ENCODE data around the gene MYBPC3.

The MYBPC3 gene

GRCh38 chr11:47366020-47366490, 13.6 kb upstream of the MYBPC3 start:
- Histone ChIP-seq H2AFZ (ENCODE audit: insufficient read depth, low read length, poor library complexity) (no peak overlapping the region), H2BK12ac (ENCODE audit: low read length) (no peak overlapping the region), H4K12ac (ENCODE audit: low read depth, low read length) (no peak overlapping the region), H3K23ac (ENCODE audit: low read length) (no peak overlapping the region), H3K36me3 (ENCODE audit: control insufficient read depth in 1 of 2, insufficient read depth in 2 of 2, low read length in 2 of 2) (no peaks in the 10 kb centered on the region), H3K79me2 (ENCODE audit: control insufficient read depth, insufficient read depth, low read length, poor library complexity) (no peaks in the 10 kb centered on the region), H3K18ac (ENCODE audit: low read length) (no peak overlapping the region), H3K27ac (ENCODE audit: low read depth, low read length) (no peak overlapping the region), H3K4me2 (ENCODE audit: low read length) (no peak overlapping the region), H3K14ac (ENCODE audit: low read length) (no peak overlapping the region), H3K9ac (ENCODE audit: low read length) (no peak overlapping the region), H3K79me1 (ENCODE audit: low read length) (no peaks in the 10 kb centered on the region), H2BK5ac (ENCODE audit: low read depth, low read length, poor library complexity) (no peak overlapping the region), H3K4ac (ENCODE audit: low read depth, low read length) (no peak overlapping the region), H2AK5ac (ENCODE audit: low read length) (no peak overlapping the region), H3K4me1 (ENCODE audit: control insufficient read depth in 1 of 2, insufficient read depth in 2 of 2, low read length in 2 of 2) (no peaks in the 10 kb centered on the region), H2BK120ac (ENCODE audit: insufficient read depth, low read length, poor library complexity) (no peak overlapping the region), H3K4me3 (ENCODE audit: low read depth, low read length) (no peak overlapping the region), H4K8ac (ENCODE audit: low read depth, low read length) (no peak overlapping the region), H3K9me3 (ENCODE audit: insufficient read depth, low read depth, low read length) (no peaks in the 10 kb centered on the region), H4K91ac (ENCODE audit: low read depth, low read length) (no peak overlapping the region), H3K27me3 (ENCODE audit: insufficient read depth, low read length) (no peaks in the 10 kb centered on the region)
- WGBS (ENCODE audit: extremely low coverage, insufficient coverage, insufficient read length), result no CpG with 5 or more reads among the region's 1 CpG
- no peak for DNase-seq

GRCh38 chr11:47361419-47361818, 8.9 kb upstream of the MYBPC3 start:
- no peak overlapping the region for H2AK5ac ChIP-seq (ENCODE audit: low read length)
- no CpG with 5 or more reads among the region's 13 CpGs for WGBS (ENCODE audit: extremely low coverage, insufficient coverage, insufficient read length)

GRCh38 chr11:47360341-47360740, 7.8 kb upstream of the MYBPC3 start:
- Histone ChIP-seq H3K14ac (ENCODE audit: low read length) (no peak overlapping the region), H3K27ac (ENCODE audit: low read depth, low read length) (no peak overlapping the region), H2AFZ (ENCODE audit: insufficient read depth, low read length, poor library complexity) (no peak overlapping the region), H2BK5ac (ENCODE audit: low read depth, low read length, poor library complexity) (no peak overlapping the region), H4K8ac (ENCODE audit: low read depth, low read length) (no peak overlapping the region), H3K9ac (ENCODE audit: low read length) (no peak overlapping the region), H3K23ac (ENCODE audit: low read length) (no peak overlapping the region), H2BK12ac (ENCODE audit: low read length) (no peak overlapping the region), H3K27me3 (ENCODE audit: insufficient read depth, low read length) (no peaks in the 10 kb centered on the region), H3K18ac (ENCODE audit: low read length) (no peak overlapping the region), H4K12ac (ENCODE audit: low read depth, low read length) (no peak overlapping the region), H3K4ac (ENCODE audit: low read depth, low read length) (no peak overlapping the region), H3K79me2 (ENCODE audit: control insufficient read depth, insufficient read depth, low read length, poor library complexity) (no peaks in the 10 kb centered on the region), H2BK120ac (ENCODE audit: insufficient read depth, low read length, poor library complexity) (no peak overlapping the region), H3K4me1 (ENCODE audit: control insufficient read depth in 1 of 2, insufficient read depth in 2 of 2, low read length in 2 of 2) (peaks cover 0 to 4% of the 10 kb centered on the region in 2 experiments), H2AK5ac (ENCODE audit: low read length) (no peak overlapping the region), H3K9me3 (ENCODE audit: insufficient read depth, low read depth, low read length) (peaks cover 22% of the 10 kb centered on the region), H4K91ac (ENCODE audit: low read depth, low read length) (no peak overlapping the region), H3K36me3 (ENCODE audit: control insufficient read depth in 1 of 2, insufficient read depth in 2 of 2, low read length in 2 of 2) (no peaks in the 10 kb centered on the region), H3K4me2 (ENCODE audit: low read length) (no peak overlapping the region), H3K4me3 (ENCODE audit: low read depth, low read length) (no peak overlapping the region), H3K79me1 (ENCODE audit: low read length) (no peaks in the 10 kb centered on the region)
- no peak for DNase-seq
- WGBS (ENCODE audit: extremely low coverage, insufficient coverage, insufficient read length), result no CpG with 5 or more reads among the region's 15 CpGs

More at GRCh38 chr11:47361419-47361818, 8.9 kb upstream of the MYBPC3 start:
- no peak overlapping the region for H3K14ac ChIP-seq (ENCODE audit: low read length)
- H3K4me2 ChIP-seq (ENCODE audit: low read length), result no peak overlapping the region
- H3K27ac ChIP-seq (ENCODE audit: low read depth, low read length), result no peak overlapping the region
- no peak overlapping the region for H4K8ac ChIP-seq (ENCODE audit: low read depth, low read length)
- H3K79me2 ChIP-seq (ENCODE audit: control insufficient read depth, insufficient read depth, low read length, poor library complexity), result no peaks in the 10 kb centered on the region
- H3K9ac ChIP-seq (ENCODE audit: low read length), result no peak overlapping the region
- no peak overlapping the region for H3K18ac ChIP-seq (ENCODE audit: low read length)
- H2AFZ ChIP-seq (ENCODE audit: insufficient read depth, low read length, poor library complexity), result no peak overlapping the region
- H3K36me3 ChIP-seq (ENCODE audit: control insufficient read depth in 1 of 2, insufficient read depth in 2 of 2, low read length in 2 of 2), result no peaks in the 10 kb centered on the region
- DNase-seq, result no peak
- peaks cover 14% of the 10 kb centered on the region for H3K9me3 ChIP-seq (ENCODE audit: insufficient read depth, low read depth, low read length)
- H2BK120ac ChIP-seq (ENCODE audit: insufficient read depth, low read length, poor library complexity), result no peak overlapping the region
- no peak overlapping the region for H2BK5ac ChIP-seq (ENCODE audit: low read depth, low read length, poor library complexity)
- no peak overlapping the region for H3K4me3 ChIP-seq (ENCODE audit: low read depth, low read length)
- no peaks in the 10 kb centered on the region for H3K27me3 ChIP-seq (ENCODE audit: insufficient read depth, low read length)
- H4K12ac ChIP-seq (ENCODE audit: low read depth, low read length), result no peak overlapping the region
- H3K4me1 ChIP-seq (ENCODE audit: control insufficient read depth in 1 of 2, insufficient read depth in 2 of 2, low read length in 2 of 2), result no peaks in the 10 kb centered on the region
- no peak overlapping the region for H2BK12ac ChIP-seq (ENCODE audit: low read length)
- no peak overlapping the region for H4K91ac ChIP-seq (ENCODE audit: low read depth, low read length)
- H3K4ac ChIP-seq (ENCODE audit: low read depth, low read length), result no peak overlapping the region
- H3K23ac ChIP-seq (ENCODE audit: low read length), result no peak overlapping the region
- no peaks in the 10 kb centered on the region for H3K79me1 ChIP-seq (ENCODE audit: low read length)

GRCh38 chr11:47359586-47359985, 7.1 kb upstream of the MYBPC3 start:
- Histone ChIP-seq H2AFZ (ENCODE audit: insufficient read depth, low read length, poor library complexity) (no peak overlapping the region), H3K27me3 (ENCODE audit: insufficient read depth, low read length) (no peaks in the 10 kb centered on the region), H3K79me1 (ENCODE audit: low read length) (no peaks in the 10 kb centered on the region), H3K4ac (ENCODE audit: low read depth, low read length) (no peak overlapping the region), H3K14ac (ENCODE audit: low read length) (no peak overlapping the region), H4K91ac (ENCODE audit: low read depth, low read length) (no peak overlapping the region), H3K9ac (ENCODE audit: low read length) (no peak overlapping the region), H3K9me3 (ENCODE audit: insufficient read depth, low read depth, low read length) (peaks cover 22% of the 10 kb centered on the region), H4K12ac (ENCODE audit: low read depth, low read length) (no peak overlapping the region), H3K23ac (ENCODE audit: low read length) (no peak overlapping the region), H2BK12ac (ENCODE audit: low read length) (no peak overlapping the region), H2AK5ac (ENCODE audit: low read length) (no peak overlapping the region), H3K4me3 (ENCODE audit: low read depth, low read length) (no peak overlapping the region), H3K4me1 (ENCODE audit: control insufficient read depth in 1 of 2, insufficient read depth in 2 of 2, low read length in 2 of 2) (peaks cover 0 to 6% of the 10 kb centered on the region in 2 experiments), H2BK5ac (ENCODE audit: low read depth, low read length, poor library complexity) (no peak overlapping the region), H3K36me3 (ENCODE audit: control insufficient read depth in 1 of 2, insufficient read depth in 2 of 2, low read length in 2 of 2) (no peaks in the 10 kb centered on the region), H3K79me2 (ENCODE audit: control insufficient read depth, insufficient read depth, low read length, poor library complexity) (no peaks in the 10 kb centered on the region), H3K27ac (ENCODE audit: low read depth, low read length) (no peak overlapping the region), H4K8ac (ENCODE audit: low read depth, low read length) (no peak overlapping the region), H3K4me2 (ENCODE audit: low read length) (no peak overlapping the region), H2BK120ac (ENCODE audit: insufficient read depth, low read length, poor library complexity) (no peak overlapping the region), H3K18ac (ENCODE audit: low read length) (no peak overlapping the region)
- WGBS (ENCODE audit: extremely low coverage, insufficient coverage, insufficient read length), result no CpG with 5 or more reads among the region's 17 CpGs
- DNase-seq, result no peak

Data from trophoblast cell (in vitro differentiated cells and primary cell).